GM21786 (cell line): ENCODE results near the gene MRPL42.
"Not testable (repeated sequence)": the region's sequence is repeated elsewhere in the genome, so short reads cannot be mapped to it uniquely, and the experiment has no call there.

Source experiments
- ATAC-seq: cut with Tn5 transposase; IDR thresholded peaks from one replicate; pipeline ENCODE4 v1.9.1; 2021; ENCODE audit not compliant: unreplicated experiment

MRPL42 gene

DNA sequence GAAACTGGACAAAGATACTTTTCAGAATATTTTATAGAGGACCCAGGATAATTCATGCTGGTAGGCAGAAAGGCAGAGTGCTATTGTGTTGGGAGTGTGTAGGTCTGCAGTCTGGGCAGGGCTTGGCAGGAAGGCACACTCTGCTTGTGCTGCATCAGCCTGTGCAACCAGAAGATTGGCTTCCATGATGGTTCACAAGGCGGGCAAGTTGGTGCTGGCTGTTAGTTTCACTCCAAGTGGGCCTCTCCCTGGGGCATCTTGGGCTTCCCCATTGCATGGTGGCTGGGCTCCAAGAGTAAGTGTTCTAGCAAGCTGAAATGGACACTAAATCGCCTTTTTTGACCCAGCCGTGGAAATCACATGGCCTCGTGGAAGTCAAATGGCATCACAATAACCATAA, 23.7 kb upstream of the MRPL42 start:
- ATAC-seq: no peak

GRCh38 chr12:93447555-93448290, 19.6 kb upstream of the MRPL42 start:
- ATAC-seq: no peak

DNA sequence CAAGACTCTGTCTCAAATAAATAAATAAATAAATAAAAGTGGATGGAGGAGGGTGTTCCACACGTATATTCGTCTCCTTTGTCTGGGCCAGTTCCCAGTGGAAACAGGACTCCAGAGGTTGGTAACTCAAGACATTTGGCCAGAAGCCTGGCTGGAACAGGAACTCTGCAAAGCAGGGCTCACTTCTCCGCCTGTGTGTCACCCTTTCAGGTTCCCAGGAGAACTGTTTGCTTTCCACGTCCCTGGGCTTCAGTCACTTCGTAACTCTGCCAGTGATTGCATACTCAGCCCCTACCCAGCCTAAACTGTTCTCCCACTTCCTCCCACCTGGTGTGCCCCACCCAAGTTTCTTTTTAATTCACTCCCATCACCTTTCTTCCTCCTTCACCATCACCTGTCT, 18.5 kb upstream of the MRPL42 start:
- no peak for ATAC-seq

GRCh38 chr12:93449277-93449676, 18.0 kb upstream of the MRPL42 start:
- ATAC-seq: peak; percentile 97

- no peak for ATAC-seq
Measured at GRCh38 chr12:93451423-93452158, 15.7 kb upstream of the MRPL42 start.

DNA sequence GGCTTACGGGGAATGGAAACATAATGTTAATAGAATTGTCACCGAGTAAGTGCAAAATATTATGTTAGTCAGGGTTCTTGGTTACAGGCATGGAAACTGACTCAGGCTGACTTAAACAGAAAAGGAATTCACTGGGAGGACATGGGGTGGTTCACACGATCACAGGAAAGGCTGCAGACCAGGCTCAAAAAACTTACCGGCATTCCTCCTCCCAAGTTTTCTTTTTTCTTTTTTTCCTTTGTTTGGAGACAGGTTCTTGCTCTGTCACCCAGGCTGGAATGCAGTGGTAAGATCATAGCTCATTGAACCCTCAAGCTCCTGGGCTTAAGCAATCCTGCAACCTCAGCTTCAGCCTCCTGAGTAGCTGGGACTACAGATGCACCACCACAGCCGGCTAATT, 13.7 kb upstream of the MRPL42 start:
- no peak for ATAC-seq

GRCh38 chr12:93456077-93456476, 11.2 kb upstream of the MRPL42 start:
- no peak for ATAC-seq

- no peak for ATAC-seq
Measured at GRCh38 chr12:93459097-93459496, 8.2 kb upstream of the MRPL42 start.

DNA sequence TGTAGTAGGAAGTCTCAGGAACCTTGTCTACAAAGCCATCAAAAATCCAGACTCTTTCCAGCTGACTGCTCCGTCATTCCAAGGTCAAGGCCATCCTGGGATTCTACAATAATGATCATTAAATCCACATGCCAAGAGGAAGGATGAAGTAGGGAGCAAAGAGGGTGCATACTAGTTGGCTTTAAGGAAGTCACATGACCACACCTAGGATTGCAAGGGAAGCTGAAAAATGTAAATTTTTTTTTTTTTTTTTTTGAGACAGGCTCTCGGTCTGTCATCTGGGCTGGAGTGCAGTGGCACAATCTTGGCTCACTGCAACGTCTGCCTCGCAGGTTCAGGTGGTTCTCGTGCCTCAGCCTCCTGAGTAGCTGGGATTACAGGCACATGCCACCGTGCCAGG, 7.3 kb upstream of the MRPL42 start:
- ATAC-seq: no peak

GRCh38 chr12:93460902-93461301, 6.4 kb upstream of the MRPL42 start:
- ATAC-seq: no peak

DNA sequence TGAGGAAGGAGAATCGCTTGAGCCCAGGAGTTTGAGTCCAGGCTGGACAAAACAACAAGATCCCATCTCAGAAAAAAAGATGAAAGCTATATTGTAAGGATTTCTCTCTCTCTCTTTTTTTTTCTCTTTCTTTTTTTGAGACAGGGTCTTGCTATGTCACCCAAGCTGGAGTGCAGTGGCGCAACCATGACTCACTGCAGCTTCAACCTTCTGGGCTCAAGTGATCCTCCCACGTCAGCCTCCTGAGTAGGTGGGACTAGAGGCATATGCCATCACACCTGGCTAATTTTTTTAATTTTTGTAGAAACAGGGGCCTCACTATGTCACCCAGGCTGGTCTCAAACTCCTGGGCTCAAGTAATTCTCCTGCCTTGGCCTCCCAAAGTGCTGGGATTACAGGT, 5.8 kb upstream of the MRPL42 start:
- no peak for ATAC-seq

DNA sequence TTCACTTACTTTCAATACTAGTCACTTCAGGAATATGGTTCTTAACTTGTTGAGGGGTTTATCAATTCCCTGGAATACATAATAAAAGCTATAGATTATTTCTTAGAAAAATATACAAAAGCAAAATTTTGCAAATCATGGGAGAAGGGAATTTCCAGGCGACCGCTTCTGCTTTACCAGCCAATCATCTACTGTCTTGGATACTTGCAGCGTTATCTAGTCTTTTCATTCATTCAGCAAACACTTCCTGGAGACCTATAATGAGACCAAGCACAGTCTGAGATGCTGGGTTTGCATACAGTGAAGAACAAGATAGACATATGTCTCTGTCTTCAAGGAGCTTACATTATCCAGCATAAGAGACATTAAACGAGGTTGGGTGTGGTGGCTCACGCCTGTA, 1.5 kb upstream of the MRPL42 start:
- no peak for ATAC-seq

DNA sequence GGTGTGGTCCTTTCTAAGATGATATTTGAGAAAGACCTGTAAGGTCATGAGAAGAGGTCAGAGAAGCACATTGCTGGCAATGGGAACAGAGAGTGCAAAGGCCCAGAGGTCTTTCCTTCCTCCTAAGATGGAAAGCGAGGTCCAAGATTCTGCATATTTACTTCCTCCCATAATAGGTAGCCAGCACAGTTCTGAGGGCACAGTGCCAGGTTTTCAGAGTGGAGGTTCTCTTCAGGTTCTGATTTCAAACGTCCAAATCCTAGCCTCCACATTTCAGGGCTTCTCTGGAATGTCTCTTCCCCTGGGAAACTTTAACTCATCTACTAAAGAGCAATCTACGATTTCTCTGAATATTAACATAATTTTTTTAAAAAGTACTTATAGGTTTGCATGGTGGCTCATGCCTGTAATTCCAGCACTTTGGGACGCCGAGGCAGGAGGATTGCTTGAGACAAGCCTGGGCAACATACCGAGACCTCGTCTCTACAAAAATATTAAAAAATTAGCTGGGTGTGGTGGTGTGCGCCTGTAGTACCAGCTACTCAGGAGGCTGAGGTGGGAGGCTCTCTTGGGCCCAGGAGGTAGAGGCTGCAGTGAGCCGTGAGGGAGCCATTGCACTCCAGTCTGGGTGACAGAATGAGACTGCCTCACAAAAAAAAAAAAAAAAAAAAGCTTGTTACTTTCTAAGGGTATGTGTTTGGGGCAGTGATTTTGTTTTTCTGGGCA, 526 bp upstream of the MRPL42 start:
- no peak for ATAC-seq

DNA sequence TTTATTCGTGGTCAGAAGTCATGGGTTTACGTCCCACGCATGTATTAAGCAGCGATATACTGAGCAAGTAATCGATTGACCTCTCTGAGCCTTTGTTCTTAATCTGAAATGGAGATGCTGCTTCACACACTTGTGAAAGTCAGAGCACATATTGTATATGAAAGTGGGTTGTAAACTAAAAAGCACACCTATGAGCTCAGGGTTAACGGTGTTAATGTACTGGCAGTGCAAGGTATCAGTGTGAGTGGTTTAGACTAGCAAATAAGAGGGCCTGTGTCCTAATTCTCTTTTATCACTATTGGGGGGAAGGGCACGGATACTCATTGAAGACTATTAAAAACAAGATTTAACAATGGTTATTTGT, 676 bp downstream of the MRPL42 start:
- peak; percentile 13 for ATAC-seq

DNA sequence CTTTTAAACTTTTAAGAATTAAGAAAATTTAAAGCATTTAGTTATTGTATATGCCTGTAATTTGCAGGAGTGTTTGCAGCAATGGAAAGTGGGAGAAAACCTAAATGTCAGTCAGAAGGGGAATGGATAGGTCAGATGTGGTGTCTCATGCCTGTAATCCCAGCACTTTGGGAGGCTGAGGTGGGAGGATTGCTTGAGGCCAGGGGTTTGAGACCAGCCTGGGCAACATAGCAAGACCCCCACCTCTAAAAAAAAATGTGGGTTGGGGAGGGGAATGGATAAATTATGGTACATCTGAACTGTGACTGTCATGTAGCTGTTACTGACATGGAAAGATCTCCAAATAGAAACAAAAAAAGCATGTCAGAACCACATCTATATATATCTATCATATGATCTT, 2.1 kb downstream of the MRPL42 start:
- no peak for ATAC-seq

- no peak for ATAC-seq
Measured at GRCh38 chr12:93476555-93476954, 9.2 kb downstream of the MRPL42 start.

DNA sequence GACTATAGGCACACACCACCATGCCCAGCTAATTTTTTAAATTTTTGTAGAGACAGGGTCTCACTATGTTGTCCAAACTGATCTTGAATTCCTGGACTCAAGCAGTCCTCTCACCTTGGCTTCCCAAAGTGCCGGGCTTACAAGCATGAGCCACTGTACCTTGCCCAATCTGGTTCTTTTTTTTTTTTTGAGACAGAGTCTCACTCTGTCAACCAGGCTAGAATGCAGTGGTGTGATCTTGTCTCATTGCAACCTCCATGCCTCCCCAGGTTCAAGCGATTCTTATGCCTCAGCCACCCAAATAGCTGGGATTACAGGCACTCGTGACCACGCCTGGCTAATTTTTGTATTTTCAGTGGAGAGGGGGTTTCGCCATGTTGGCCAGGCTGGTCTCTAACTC, 15.4 kb downstream of the MRPL42 start:
- ATAC-seq: no peak

GRCh38 chr12:93483151-93483807, 16.0 kb downstream of the MRPL42 start:
- no peak for ATAC-seq

- ATAC-seq: no peak
Measured at GRCh38 chr12:93484315-93484981, 17.1 kb downstream of the MRPL42 start.

GRCh38 chr12:93492808-93493207, 25.5 kb downstream of the MRPL42 start:
- not testable (repeated sequence) for ATAC-seq

DNA sequence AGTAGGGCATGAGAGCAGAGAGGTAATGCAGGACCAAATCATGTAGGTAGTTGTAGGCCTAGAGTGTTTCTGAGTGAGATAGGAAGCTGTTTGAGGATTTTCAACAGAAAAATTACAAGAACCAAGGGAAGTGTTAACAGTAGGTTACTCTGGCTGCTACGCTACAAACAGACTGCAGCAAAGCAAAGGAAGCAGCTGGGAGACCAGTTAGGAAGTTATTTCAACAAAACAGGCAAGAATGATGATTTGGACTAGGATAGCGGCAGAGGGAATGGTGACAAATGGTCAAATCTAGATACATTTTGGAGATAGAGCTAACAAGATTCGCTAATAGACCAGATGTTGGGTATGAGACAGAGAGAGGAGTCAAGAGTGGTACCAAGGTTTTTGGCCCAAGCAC, 26.8 kb downstream of the MRPL42 start:
- ATAC-seq: no peak
